B cell (primary cell): ENCODE measurements around the gene ENDOU. TPM values are rescaled to one million over a fixed set of nuclear protein-coding genes. Genes with fewer than 3 reads are reported as not detected.

Experiments used
- ATAC-seq: fragments of 200-7000 bp; cut with Tn5 transposase; one replicate; pipeline ENCODE4 v1.10.0; 2021; ENCODE audit warnings: low read depth, mild to moderate bottlenecking, moderate number of reproducible peaks, moderate library complexity
- CTCF ChIA-PET: fragments of 350-600 bp; sonication (Branson Sonifier 250); formaldehyde crosslinking; loops from one replicate; lab custom pipeline; 2021; ENCODE audit warnings: antibody characterized with exemption, inconsistent platforms; lab: Charles Lee
- POLR2A ChIA-PET: fragments of 350-600 bp; sonication (Branson Sonifier 250); formaldehyde crosslinking; loops from one replicate; lab custom pipeline; 2021; ENCODE audit warnings: antibody characterized with exemption; lab: Charles Lee
- DNase-seq: peaks from one replicate; pipeline ENCODE4 v3.0.0; 2013
- H2AFZ ChIP-seq: 2 replicates; pipeline ENCODE4 v1.6.1; 2012; ENCODE audit warnings: mild to moderate bottlenecking, low read depth, low read length; ENCODE audit not compliant: insufficient read depth, poor library complexity, severe bottlenecking
- H3K27ac ChIP-seq, 2 donors: 1 replicate in 1 of 2; 2 replicates in 1 of 2; pipeline ENCODE4 v1.5.1; 2012 to 2013; ENCODE audit warnings: low read length in 2 of 2, mild to moderate bottlenecking in 2 of 2, moderate library complexity in 1 of 2
- H3K27me3 ChIP-seq, 4 experiments: fragments of 200-600 bp in 1 of 4; sonication (generic) in 1 of 4; replicated peaks in 1 of 4; 1 replicate in 2 of 4; 2 replicates in 2 of 4; pipeline versions ENCODE4 v1.6.1 to v1.7.0; 2013 to 2016; ENCODE audit warnings: low read length in 3 of 4, mild to moderate bottlenecking in 2 of 4, mixed read lengths in 1 of 4, moderate library complexity in 1 of 4; ENCODE audit not compliant: insufficient read depth in 4 of 4, control insufficient read depth in 3 of 4; ENCODE audit errors: control extremely low read depth in 1 of 4
- H3K36me3 ChIP-seq, 2 experiments: replicated peaks in 1 of 2; 1 replicate in 1 of 2; 2 replicates in 1 of 2; pipeline versions ENCODE4 v1.6.1 to v1.7.1; 2013; ENCODE audit warnings: low read length in 1 of 2; ENCODE audit not compliant: insufficient read depth in 2 of 2, control insufficient read depth in 1 of 2; ENCODE audit errors: control extremely low read depth in 1 of 2, extremely low read depth in 1 of 2
- H3K4me1 ChIP-seq, 2 donors: fragments of 200-600 bp in 1 of 2; sonication (generic) in 1 of 2; 1 replicate in 1 of 2; 2 replicates in 1 of 2; pipeline versions ENCODE4 v1.5.1 to v1.6.1; 2013 to 2017; ENCODE audit warnings: low read length in 2 of 2; ENCODE audit not compliant: control insufficient read depth in 2 of 2, insufficient read depth in 2 of 2
- H3K4me2 ChIP-seq: replicated peaks from 2 replicates; pipeline ENCODE3; 2012; ENCODE audit warnings: mild to moderate bottlenecking, low read depth, low read length; ENCODE audit not compliant: poor library complexity, severe bottlenecking
- H3K4me3 ChIP-seq, 5 experiments: fragments of 200-600 bp in 1 of 5; sonication (generic) in 1 of 5; 1 replicate in 3 of 5; 2 replicates in 2 of 5; pipeline versions ENCODE4 v1.5.1 to v1.7.0; 2011 to 2016; ENCODE audit warnings: low read length in 4 of 5, mild to moderate bottlenecking in 4 of 5, low read depth in 2 of 5, control low read depth in 1 of 5, moderate library complexity in 1 of 5; ENCODE audit not compliant: insufficient read depth in 1 of 5; ENCODE audit errors: control extremely low read depth in 1 of 5, extremely low read depth in 1 of 5
- H3K79me2 ChIP-seq: fragments of 200-600 bp; sonication (generic); one replicate; pipeline ENCODE4 v1.6.0; 2016; ENCODE audit warnings: low read length; ENCODE audit not compliant: control insufficient read depth, insufficient read depth
- H3K9ac ChIP-seq: fragments of 200-600 bp; sonication (generic); 2 replicates; pipeline ENCODE4 v1.6.1; 2017; ENCODE audit warnings: mild to moderate bottlenecking, low read length, moderate library complexity
- H3K9me3 ChIP-seq, 3 donors: one replicate each; pipeline versions ENCODE4 v1.6.1 to v1.7.1; 2013; ENCODE audit warnings: low read length in 2 of 3; ENCODE audit not compliant: control insufficient read depth in 2 of 3, insufficient read depth in 1 of 3; ENCODE audit errors: control extremely low read depth in 1 of 3
- H4K20me1 ChIP-seq: 2 replicates; pipeline ENCODE4 v1.6.0; 2012; ENCODE audit warnings: mild to moderate bottlenecking, low read length; ENCODE audit not compliant: insufficient read depth, control insufficient read depth, poor library complexity, severe bottlenecking
- H3K27ac Mint-ChIP-seq: one replicate; pipeline ENCODE4 v1.8.0; 2021; ENCODE audit warnings: mixed read lengths
- H3K27me3 Mint-ChIP-seq: one replicate; pipeline ENCODE4 v1.8.0; 2021; ENCODE audit warnings: mixed read lengths
- H3K4me1 Mint-ChIP-seq: one replicate; pipeline ENCODE4 v1.8.0; 2021; ENCODE audit warnings: mixed read lengths
- H3K4me3 Mint-ChIP-seq: one replicate; pipeline ENCODE4 v1.8.0; 2021; ENCODE audit warnings: mixed read lengths
- H3K9me3 Mint-ChIP-seq: one replicate; pipeline ENCODE4 v1.8.0; 2022; ENCODE audit warnings: mixed read lengths; ENCODE audit not compliant: insufficient read depth
- CTCF ChIP-seq: fragments of 200-600 bp; IDR thresholded peaks from one replicate; pipeline ENCODE4 v1.8.0; 2022; ENCODE audit warnings: antibody characterized with exemption, mild to moderate bottlenecking
- EZH2 ChIP-seq: IDR thresholded peaks from 2 replicates; pipeline ENCODE4 v1.6.1; 2012; ENCODE audit warnings: borderline replicate concordance, low read depth, mild to moderate bottlenecking, moderate library complexity, low read length; ENCODE audit not compliant: insufficient read depth, poor library complexity, severe bottlenecking
- WGBS: methylation state at CpG from one replicate; pipeline ENCODE4 v1.1.5; 2013; ENCODE audit warnings: missing lambda C conversion rate; ENCODE audit not compliant: insufficient coverage; 5-methylcytosine and 5-hydroxymethylcytosine counted together
- intact Hi-C: fragments of 100-400 bp; cut with micrococcal nuclease; formaldehyde crosslinking; loops from one replicate; pipeline ENCODE4 v1.10.0; 2022
- polyA plus RNA-seq: library from polyadenylated mRNA; depleted of rRNA; stranded (reverse); fragments of >200 nt; gene quantifications from 2 replicates; pipeline ENCODE4 v1.2.3, GENCODE V29; 2012
- total RNA-seq, 2 donors: library from RNA; stranded (reverse); fragments of 120-200 nt in 1 of 2; gene quantifications; 1 replicate in 1 of 2; 2 replicates in 1 of 2; pipeline versions ENCODE4 v1.2.3 to v1.2.4, GENCODE V29; 2013 to 2022

Gene ENDOU
- total and polyA plus RNA-seq, 2 donors (not counting 1 experiment from before 2014, with no cell fraction given), result 0.03 TPM; not detected in 1

DNA sequence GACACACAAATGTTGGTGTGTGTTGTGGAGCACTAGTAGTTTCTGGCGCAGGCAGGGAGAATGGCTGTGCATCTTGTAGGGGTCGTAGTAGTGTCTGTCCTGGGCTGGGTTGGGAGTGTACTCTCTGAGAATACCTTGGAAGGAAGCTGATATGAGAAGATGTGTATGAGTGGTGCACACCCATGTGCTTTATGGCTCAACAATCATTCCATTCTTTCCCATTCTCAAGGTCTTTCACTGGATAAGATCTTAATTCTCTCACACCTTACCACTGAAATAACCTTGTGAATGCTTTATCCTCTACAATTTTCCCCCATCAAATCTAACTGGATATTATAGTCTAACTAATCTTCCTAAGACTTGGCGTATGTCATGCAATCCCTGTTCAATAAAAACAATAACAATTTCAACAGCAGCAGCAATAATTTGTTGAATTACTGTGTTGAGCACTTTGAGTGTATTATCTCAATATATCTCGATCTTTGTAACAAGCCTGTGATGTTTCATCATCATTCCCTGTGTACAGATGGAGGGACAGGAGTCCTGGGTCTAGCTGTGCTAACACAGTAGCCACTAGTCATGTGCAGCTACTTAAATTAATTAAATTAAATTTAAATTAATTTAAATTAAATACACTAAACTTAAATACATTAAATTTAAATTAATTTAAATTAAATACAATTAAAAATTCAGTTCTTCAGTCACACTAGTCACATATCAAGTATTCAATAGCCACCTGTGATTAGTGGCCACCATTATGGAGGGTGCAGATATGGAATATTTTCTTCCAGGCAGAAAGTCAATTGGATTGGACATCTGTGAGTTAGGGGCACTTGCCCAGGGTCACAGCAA lies 44.2 kb upstream of the ENDOU start:
- Histone ChIP-seq H3K79me2 (peaks cover 9% of the 10 kb centered on the region), H3K4me2 (no peak overlapping the region), H3K9ac (no peak overlapping the region), H3K9me3 (no peaks in the 10 kb centered on the region), H3K36me3 (no peaks in the 10 kb centered on the region), H3K4me1 (peaks cover 6 to 17% of the 10 kb centered on the region in 2 donors), H2AFZ (no peak overlapping the region), H4K20me1 (no peaks in the 10 kb centered on the region), H3K4me3 (no peak overlapping the region), H3K27ac (no peak overlapping the region), H3K27me3 (no peaks in the 10 kb centered on the region)
- intact Hi-C loops, result no loop called here
- peaks cover 11% of the 10 kb centered on the region for H3K4me1 Mint-ChIP-seq
- ChIA-PET CTCF (interaction anchor here (0.8 to 20.0 kb wide), 11 partner anchors 9 to 737 kb away, joined by 3 to 584 read pairs (median 34); partner anchors contain the start of genes ENDOU, RAPGEF3 and RPAP3), POLR2A (interaction anchor here (2.0 kb wide), 1 partner anchor 62 kb away, joined by 7 read pairs; no protein-coding TSS in a partner anchor)
- DNase-seq, result no peak
- ATAC-seq, result no peak
- no peak overlapping the region for H3K4me3 Mint-ChIP-seq
- H3K27me3 Mint-ChIP-seq, result peaks cover 4% of the 10 kb centered on the region
- TF ChIP-seq EZH2 (no peak), CTCF (no peak)
- WGBS, result 100% methylated on average over 2 of the region's 4 CpGs
- no peaks in the 10 kb centered on the region for H3K9me3 Mint-ChIP-seq
- no peak overlapping the region for H3K27ac Mint-ChIP-seq

GRCh38 chr12:47768323-47768811 lies 43.1 kb upstream of the ENDOU start:
- Histone ChIP-seq H3K36me3 (no peaks in the 10 kb centered on the region), H4K20me1 (no peaks in the 10 kb centered on the region), H3K9me3 (no peaks in the 10 kb centered on the region), H3K9ac (no peak overlapping the region), H3K79me2 (no peaks in the 10 kb centered on the region), H2AFZ (no peak overlapping the region), H3K27me3 (no peaks in the 10 kb centered on the region), H3K27ac (no peak overlapping the region), H3K4me3 (no peak overlapping the region), H3K4me2 (no peak overlapping the region), H3K4me1 (peaks cover 5 to 20% of the 10 kb centered on the region in 2 donors)
- no peak for TF ChIP-seq CTCF
- no peak for TF ChIP-seq EZH2
- ATAC-seq (no peak), DNase-seq (no peak)
- Mint-ChIP-seq H3K27ac (no peak overlapping the region), H3K27me3 (peaks cover 4% of the 10 kb centered on the region), H3K9me3 (no peaks in the 10 kb centered on the region), H3K4me1 (peaks cover 12% of the 10 kb centered on the region), H3K4me3 (no peak overlapping the region)
- 96% methylated on average over 2 of the region's 2 CpGs for WGBS
- ChIA-PET CTCF (interaction anchor here (0.9 to 20.0 kb wide), 14 partner anchors 10 to 735 kb away, joined by 3 to 584 read pairs (median 10); partner anchors contain the start of genes ENDOU, RAPGEF3 and RPAP3), POLR2A (no interaction called here)
- intact Hi-C loops, result no loop called here
